Stimulated activated CD4-positive, alpha-beta T cell treated with anti-CD3 and anti-CD28 coated beads, TNF-alpha, amount 100 ng/mL, for 1 hour (primary cell): Measurements from ENCODE around the gene CEBPG.

Experiments used
- DNase-seq, 3 donors: peaks; one replicate each; pipeline ENCODE4 v3.0.0-alpha.2; 2020; ENCODE audit warnings: low read depth in 3 of 3, low spot score in 1 of 3

CEBPG gene

DNA sequence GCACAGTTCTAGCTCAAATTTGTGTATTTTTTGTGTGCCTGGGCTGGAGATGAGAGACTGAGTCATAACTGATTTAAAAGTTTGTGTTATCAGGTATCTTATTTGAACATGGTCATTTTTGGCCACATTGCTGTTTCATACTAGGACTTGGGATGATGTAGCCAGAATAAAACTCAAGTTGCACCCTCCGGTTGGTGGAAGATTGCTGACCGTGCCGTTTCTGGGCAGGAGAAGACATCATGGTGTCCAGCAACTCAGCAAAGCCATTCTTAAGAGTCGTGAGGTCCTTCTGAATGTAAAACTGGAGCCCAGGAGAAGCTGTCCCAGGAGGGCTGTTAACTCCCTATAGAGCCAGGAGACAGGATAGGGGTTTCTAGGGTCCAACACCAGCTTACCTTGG, 7.6 kb downstream of the CEBPG start:
- no peak for DNase-seq

DNA sequence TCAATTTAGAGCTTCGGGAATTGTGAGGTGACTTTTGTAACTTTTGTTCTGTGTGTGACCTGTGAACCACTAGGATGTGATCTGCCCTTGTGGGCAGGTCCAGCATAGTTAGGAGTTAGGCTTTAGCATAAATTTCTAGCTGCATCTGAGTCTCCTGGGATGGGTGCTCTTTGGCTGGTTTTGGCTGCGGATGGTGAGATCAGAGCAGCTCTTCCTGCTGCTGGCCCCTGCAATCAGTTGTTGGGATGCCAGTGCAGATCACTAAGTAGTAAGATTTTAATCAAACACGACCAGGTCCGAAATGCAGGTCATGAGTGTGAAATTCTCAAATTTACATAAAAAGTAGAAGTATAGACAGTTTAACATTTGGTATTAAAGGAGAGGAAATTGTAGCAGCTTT, 8.5 kb downstream of the CEBPG start:
- DNase-seq = no peak

DNA sequence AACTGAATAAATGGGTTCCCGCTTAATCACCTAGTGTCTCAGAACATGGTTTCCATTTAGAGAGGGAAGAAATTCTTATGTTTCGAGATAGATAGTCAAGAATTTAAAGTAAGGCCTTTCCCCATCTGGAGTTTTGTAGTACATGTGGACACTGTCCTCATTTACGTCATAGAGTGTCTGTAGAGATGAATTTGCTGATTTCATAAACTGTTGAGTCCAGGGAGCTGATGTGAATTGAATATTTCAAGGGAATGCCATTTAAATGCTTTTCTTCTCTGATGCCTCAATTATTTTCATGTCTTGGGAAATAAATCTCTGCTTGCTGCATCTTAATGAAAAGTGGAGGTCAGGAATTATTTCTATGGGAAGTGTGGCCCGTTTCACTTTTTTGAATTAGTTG, 9.5 kb downstream of the CEBPG start:
- DNase-seq = no peak

DNA sequence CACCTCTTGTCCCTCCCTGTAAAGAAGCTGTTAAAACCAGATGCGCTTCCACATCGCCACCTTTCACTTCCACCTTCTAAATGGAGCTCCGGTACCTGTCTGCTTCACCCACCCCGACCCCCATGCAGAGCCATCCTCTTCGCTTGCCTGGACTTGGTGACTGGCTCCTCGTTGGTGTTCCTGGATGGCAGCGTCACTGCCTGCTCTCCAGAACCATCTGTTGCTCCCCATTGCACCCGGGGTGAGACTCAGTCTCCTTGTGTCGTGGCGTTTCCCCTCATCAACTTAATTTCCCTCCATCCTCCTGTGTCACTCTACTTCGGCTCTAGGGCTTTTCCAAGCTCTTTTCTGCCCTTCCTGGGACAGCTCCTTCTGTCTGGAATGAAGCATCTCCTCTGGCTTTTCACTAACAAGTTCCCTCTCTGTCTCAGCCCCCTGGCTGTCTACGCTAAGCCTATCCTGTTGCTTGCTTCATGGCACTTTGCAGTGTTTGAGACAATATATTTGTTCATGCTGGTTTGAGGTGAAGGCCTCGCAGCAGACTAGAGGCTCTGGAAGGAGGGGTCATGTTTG, 10.3 kb downstream of the CEBPG start:
- no peak for DNase-seq

DNA sequence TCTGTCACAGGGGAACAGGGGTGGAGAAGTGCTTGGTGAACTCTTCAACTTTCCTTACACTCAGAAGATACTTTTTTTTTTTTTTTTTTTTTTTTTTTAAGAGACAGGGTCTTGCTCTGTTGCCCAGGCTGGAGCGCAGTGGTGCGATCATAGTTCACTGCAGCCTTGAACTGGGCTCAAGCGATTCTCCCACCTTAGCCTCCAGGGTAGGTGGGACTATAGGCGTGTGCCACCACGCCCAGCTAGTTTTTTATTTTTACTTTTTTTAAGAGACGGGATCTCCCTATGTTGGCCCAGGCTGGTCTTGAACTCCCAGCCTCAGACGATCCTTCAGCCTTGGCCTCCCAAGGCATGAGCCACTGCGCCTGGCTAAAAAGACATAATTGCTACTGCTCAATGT, 11.5 kb downstream of the CEBPG start:
- no peak for DNase-seq

DNA sequence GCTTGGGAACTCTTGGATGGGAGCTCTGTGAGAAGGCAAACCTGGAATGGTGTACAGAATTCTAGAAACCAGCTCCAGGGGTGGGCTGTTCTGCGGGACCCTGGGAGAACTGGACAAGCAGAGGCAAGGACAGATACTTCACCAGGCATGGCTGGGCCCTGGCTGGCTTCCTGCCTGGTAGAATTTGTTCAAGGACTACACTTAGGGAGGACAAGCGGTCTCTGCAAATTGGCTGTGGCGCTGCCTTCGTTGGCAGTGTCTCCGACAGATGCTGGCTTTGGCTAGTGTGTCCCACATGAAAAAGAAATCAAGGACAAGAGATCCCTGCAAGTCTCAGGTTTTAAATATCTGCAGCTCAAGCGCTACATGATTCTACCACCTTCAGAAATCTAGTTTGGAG, 12.4 kb downstream of the CEBPG start:
- no peak for DNase-seq

DNA sequence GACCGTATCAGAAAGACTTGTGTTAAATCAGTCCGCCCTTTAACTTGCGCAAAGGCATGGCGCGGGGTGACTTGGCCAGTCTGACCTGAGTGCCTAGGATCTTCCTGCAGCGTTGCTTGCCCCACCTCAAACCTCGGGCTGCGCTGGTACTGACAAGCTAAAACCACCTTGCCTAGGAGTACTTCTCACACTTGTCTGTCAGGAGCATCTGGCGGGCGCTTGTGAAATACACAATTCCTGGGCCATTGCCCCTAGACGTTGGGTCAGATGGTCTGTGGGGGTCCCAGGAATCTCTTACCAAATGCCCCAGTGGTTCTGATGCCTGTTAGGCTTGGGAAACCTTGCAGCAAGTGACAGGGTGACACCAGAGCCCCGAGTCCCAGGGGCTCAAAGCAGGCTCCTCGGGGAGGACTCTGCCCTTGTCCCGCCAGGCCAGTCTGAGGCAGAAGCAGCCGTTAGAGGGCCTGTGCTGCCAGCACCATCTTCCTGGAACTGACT, 12.9 kb downstream of the CEBPG start:
- no peak for DNase-seq

DNA sequence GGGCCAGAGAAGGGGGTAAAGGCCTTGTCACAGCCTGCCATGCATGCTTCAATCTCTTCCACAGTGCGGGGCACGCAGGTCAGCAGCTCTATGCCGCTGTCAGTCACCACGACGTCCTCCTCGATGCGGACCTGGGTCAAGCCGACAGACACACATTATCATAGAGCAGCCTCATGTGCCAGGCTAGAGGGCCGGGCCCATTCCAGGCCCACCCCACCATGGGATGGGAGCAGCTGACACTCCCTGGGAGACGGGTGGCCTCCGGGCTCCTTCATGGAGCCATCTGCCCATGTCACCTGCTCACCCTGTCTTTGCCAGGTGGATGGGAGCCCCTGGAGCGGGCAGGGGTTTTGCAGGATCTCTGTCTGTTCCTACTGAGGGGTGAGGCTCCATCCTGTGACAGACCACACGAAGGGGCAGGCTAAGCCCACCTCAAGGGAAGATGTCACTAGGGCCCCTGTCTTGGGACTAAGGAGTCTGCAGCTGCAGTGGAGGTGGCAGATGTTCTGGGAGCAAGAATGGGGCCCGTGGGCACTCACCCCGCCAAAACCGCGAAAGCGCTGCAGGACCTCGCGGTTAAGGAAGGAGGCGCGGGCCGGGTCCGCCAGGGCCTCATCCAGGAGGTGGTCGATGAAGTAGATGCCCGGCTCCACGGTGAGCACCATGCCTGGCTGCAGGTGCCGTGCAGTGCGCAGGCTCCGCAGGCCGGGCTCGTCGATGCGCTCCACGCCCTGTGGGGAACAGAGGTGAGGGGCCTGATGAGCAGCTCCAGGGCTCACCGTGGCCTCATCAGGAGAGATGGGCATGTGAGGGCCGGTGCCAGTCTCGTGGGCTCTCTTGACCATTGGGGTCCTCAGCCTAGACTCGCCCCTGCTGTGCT, 14.1 kb downstream of the CEBPG start:
- no peak for DNase-seq

DNA sequence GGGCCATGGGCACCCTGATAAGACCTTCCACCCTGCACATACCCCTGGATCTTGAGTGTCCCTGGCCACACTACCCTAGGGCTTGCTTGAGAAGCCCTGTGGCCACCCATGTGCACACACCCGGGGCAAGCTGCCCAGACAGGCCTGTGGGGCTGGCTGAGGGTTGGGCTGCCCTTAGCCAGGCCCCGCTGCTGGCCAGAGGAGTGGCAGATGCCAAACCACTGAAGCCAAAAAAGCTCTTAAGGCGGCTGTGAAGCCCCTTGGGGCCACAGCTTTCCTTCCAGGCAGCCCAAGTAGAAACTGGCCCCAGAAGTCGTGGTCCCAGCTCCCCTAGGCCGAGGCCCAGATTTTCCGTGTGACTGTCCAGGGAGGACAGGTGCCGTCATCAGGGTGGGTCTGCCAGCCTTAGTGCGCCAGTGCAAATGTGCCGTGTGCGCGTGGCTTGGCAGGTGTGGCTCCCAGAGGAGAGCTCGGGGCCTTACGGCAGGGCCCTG, 14.8 kb downstream of the CEBPG start:
- DNase-seq = no peak

DNA sequence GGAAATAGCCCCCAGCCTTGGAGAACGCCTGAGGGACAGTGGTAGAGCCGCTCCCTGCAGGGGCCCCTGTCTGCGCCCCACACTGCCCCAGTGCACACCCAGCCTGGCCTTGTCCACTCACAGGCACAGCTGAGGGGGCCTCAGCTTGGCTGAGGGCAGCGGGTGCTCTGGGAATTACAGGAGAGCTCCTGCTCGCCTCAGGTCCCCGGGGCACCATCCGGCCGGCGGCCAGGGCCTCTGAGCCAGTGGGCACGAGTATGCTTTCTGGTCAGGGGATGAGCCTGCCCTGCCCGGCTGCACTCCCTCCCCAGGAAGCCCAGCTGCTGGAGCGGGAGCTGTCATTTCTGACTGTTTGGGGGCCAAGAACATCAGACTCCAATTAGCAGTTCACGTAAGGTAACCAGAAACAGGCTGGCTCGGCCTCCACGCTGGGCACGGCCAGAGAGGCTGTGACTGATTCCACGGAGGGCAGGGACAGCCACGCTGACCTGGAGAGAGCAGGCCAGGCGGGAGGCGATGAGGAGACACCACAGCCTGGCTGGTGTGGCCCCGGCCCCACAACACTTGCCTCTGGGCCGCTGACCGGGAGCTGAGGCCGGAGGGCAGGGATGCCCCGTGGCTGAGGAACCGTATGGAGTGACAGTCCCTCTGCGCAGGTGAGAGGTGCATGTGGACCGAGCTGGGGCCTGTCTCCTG, 15.4 kb downstream of the CEBPG start:
- no peak for DNase-seq

DNA sequence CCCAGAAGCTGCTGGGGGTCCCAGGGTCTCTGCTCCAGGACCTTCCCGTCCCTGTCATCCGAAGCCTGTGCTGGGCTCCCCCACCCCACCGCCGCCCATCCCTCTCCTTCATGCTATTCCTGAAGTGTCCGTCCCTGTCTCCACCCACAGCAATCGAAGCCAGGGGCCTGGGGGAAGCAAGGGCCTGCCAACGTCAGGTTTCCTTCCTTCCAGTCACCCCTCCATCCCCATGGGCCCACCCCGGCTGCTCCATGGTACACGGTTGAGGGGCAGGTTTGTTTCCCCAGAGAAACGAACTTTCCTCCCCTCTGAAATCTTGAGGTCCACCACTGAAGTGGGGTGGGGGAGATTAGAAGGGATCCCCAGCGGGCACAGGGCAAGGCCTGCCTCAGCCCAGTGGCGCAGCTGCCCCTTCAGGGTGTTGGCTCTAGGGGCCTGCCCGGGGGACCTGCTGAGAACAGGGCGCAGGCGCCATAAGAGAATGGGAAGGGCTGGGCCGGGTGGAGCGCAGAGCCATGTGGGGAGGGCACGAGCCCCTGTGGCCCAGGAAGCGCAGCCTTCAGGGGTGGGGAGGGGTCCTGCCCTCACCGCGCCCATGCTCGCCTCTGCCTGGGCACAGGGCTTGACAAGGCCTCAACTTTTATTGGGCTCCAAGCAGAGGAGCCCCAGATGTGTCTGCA, 16.1 kb downstream of the CEBPG start:
- DNase-seq = no peak

DNA sequence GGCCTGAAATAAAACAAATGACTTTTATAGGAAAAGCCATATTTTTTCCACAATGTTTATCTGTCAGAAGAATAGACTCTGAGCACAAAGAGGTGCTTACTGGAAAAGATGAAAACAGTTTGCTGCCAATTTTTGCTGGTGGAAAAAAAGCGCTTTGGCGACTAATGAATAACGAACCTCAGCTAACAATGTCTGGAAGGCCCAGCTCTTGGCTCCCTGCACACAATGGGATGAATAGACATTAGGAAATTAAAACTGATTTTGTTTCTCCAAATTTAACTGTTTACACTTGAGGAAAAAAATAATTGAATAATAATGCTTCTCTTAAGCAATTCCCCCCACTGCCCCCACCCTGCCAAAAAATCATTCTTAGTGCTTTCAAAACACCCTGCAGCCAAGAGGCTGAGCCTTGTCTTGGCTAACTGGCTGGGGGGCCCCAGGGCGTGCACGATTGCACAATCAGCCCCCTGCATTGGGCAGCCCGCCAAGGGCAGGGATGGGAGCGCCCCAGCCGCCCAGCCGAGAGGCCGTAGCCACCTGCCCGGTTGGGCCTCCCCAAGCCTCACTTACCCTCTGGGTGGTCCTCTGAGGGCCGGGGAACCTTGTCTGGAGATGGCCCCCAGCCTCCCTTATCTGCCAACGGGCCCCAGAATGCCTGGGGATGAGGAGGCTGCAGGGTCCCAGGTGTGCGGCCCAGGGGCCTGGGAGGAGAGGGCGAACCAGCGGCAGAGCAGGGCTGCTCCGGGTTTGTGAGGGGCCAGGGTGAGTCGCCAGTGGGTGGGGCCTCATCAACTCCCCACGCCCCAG, 16.8 kb downstream of the CEBPG start:
- DNase-seq = no peak

DNA sequence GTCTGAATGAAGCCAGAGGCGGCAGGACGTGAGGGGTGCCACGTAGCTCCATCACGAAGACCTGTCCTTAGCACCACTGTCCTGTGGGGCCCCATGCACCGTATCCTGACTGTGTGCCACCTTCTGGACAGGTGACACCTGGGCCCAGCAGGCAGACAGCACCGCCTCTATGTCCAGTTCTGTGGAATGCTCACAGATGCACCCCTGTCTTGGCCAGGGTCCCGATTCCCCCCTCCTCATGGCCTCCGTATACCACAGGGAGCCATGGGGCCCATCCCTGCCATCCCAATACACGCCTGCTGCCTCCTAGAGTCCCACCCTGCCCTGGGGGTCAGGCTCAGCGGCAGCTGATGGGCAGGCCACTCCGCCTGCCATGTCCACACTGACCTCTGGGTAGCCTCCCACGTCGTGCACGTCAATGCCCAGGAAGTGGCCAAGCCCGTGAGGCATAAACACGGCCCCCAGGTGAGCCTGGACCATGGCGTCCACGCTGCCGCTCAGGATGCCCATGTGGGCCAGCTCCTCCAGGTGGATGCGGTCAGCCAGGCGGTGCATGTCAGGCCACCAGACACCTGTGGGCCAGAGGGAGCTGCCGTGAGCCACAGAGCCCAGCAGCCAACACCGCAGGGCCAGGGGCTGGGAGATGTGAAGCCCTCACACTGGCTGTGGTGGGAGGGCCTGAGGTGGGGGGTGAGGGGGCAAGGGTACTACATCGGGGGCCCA, 17.6 kb downstream of the CEBPG start:
- no peak for DNase-seq

DNA sequence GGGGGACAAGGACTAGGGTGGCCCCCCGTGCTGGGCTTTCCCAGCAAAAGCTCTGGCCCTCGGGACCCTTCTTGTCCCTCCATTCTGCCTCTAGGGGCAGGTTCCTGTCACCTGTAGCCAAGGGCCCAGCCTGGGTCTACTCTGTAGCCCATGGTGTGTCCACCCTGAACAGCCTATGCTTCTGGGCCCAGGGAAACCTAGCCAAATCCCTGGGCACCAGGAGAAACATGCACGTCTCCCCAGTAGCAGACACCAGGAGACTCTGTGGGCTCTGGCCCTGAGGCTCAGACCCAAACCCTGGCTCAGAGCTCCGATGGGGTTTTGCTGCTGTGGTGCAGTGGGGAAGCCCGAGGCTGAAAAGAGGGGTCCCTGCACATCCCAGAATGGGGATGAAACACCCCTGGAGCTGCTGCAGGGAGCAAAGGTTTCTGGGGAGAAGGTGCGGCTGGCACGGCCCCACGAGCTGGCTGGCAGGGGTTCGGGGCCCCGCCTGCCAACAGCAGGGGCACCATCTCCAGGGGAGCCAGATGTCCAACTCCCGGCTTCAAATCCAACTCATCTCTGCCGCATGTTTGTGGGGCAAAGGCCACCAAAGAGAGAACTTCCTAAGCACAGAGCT, 18.2 kb downstream of the CEBPG start:
- no peak for DNase-seq

DNA sequence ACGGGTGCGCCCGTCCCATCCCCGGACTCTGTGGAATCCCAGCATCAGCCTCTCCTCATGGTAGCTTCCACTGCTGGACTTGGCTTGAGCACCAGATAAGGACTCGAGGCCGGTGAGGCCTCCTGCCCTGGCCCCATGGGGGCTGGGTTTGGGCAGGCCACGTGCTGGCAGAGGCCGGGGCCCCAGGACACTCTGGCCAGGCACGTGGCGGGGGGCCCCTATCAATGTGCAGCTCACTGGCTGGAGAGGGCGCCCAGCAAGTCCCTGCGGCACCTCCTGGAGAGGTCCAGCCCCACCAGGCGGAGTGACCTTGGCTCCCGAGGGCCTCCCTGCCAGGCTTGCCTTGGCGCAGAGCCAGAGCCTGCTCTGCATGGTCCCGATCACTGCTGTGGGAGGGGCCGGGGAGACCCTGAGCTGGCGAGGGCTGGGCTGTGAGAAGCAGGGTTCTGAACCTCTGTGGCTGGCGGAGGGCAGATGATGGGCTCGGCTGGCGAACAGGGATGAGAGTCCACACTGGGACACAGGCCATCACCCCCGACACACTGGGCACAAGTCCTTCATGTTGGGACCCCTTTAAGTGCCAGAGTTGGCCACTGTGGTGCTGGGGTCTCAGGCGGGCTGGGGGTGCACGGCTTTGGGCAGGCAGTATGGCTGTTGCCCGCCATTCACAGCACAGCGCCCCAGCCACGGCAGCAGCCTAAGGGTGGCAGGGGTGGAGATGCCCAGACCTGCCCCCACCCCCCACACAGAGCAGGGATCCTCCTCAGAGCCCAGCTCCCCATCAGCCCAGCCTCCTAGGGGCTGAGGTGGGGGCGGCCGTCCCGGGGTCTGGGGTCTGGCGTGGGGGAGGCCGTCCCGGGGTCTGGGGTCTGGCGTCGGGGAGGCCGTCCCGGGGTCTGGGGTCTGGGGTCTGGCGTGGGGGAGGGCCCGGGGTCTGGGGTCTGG, 19.1 kb downstream of the CEBPG start:
- no peak for DNase-seq

DNA sequence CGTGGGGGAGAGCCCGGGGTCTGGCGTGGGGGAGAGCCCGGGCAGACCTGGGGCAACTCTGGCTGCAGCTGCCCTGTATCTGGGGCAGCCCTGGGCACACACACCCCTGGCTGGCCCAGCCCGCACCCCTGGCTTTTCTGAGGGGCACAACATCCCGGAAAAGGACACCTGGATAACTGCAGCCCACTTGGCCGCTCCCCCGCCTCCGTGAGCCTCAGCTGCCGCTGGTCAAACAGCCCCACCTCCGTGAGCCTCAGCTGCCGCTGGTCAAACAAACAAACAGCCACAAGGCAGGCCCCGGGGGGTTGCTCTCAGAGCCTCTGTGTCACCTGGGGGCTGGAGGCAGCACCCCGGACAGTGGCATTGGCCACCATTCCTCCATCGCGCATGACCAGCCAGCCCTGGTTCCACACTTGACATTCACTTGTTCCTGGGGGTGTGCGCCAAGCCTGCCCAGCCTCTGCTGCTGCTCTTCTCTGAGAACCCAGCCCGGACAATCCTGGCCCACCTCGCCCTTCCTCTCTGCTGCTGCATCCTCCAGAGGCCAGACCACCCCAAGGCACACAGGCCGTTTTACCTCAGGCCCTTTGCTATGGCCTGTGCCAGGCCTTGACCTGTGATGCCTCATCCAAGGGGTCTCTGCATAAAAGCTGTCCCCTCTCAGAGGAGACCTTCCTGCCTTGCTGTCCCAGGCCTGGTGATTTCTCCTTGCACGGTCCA, 19.9 kb downstream of the CEBPG start:
- DNase-seq = no peak

DNA sequence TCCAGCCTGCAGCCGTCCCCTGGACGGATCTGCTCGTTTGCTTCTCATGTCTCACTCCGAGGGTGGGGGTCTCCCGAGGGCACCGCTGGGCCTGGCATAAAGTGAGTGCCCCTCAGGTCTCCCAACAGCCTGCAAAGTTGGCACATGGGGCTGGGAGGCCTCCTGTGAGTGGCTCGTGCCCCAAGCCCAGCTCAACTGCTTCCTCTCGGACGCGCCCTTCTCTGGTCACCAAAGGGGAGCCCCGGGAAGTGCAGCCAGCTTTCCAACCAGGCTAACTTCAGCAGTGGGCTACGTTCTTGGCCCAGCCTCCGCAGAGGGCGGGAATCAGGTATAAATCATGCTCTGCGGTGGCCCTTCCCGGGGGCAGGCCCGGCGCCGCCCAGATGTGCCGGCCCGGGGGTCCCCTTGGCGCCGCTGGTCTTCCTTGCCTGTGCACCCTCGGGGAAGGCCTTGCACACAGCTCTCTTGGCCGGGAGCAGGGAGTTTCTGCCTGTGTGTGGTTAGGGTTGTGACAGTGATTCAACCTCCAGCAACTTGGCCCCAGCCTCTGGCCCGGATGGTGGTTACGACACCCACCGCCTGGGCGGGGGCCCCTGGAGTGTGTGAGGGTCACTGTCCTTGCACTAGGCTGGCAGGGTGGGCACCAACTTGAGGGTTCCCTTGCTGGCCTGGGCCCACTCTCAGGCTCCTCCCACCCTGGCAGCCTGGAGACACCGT, 20.7 kb downstream of the CEBPG start:
- DNase-seq = no peak
